Activated CD4-positive, alpha-beta T cell treated with anti-CD3 and anti-CD28 coated beads, Interleukin-2, amount 10 ng/mL, durations not matched to agents 24 days and 14 days (primary cell): ENCODE data around the gene HNRNPM. TPM values are rescaled to one million over a fixed set of nuclear protein-coding genes. Genes with fewer than 3 reads are reported as not detected.

Source experiments
- DNase-seq: peaks from one replicate; pipeline ENCODE4 v3.0.0; 2022
- H3K27ac Mint-ChIP-seq: one replicate; pipeline ENCODE4 v1.8.0; 2022; ENCODE audit warnings: mild to moderate bottlenecking, mixed read lengths
- H3K27me3 Mint-ChIP-seq: one replicate; pipeline ENCODE4 v1.8.0; 2022; ENCODE audit warnings: mixed read lengths
- H3K36me3 Mint-ChIP-seq: one replicate; pipeline ENCODE4 v1.8.0; 2022; ENCODE audit warnings: low read depth, mild to moderate bottlenecking, mixed read lengths
- H3K4me1 Mint-ChIP-seq: one replicate; pipeline ENCODE4 v1.8.0; 2021; ENCODE audit warnings: mixed read lengths
- H3K4me3 Mint-ChIP-seq: one replicate; pipeline ENCODE4 v1.8.0; 2022; ENCODE audit warnings: mild to moderate bottlenecking, moderate library complexity, mixed read lengths
- H3K9me3 Mint-ChIP-seq: one replicate; pipeline ENCODE4 v1.8.0; 2021; ENCODE audit warnings: mixed read lengths
- intact Hi-C: fragments of 100-400 bp; cut with micrococcal nuclease; formaldehyde crosslinking; loops from one replicate; pipeline ENCODE4 v1.15.1; 2023
- total RNA-seq: library from RNA; stranded (reverse); gene quantifications from 2 replicates; pipeline ENCODE4 v1.2.3, GENCODE V29; 2022

The HNRNPM gene
- total RNA-seq, 1 donor from 2014 or later = 349 TPM

GRCh38 chr19:8529369-8530006 is 84.7 kb downstream of the HNRNPM start:
- DNase-seq = no peak
- H3K4me1 Mint-ChIP-seq = peaks cover 6% of the 10 kb centered on the region
- no peak overlapping the region for H3K27ac Mint-ChIP-seq
- no peak overlapping the region for H3K4me3 Mint-ChIP-seq
- intact Hi-C loops = no loop called here
- peaks cover 54% of the 10 kb centered on the region for H3K36me3 Mint-ChIP-seq
- no peaks in the 10 kb centered on the region for H3K27me3 Mint-ChIP-seq
- no peaks in the 10 kb centered on the region for H3K9me3 Mint-ChIP-seq

GRCh38 chr19:8530061-8530679 is 85.4 kb downstream of the HNRNPM start:
- intact Hi-C loops = no loop called here
- Mint-ChIP-seq H3K4me3 (no peak overlapping the region), H3K27me3 (no peaks in the 10 kb centered on the region), H3K27ac (no peak overlapping the region), H3K4me1 (peaks cover 6% of the 10 kb centered on the region), H3K36me3 (peaks cover 56% of the 10 kb centered on the region), H3K9me3 (no peaks in the 10 kb centered on the region)
- DNase-seq = no peak

- no peak overlapping the region for H3K4me3 Mint-ChIP-seq
- peaks cover 6% of the 10 kb centered on the region for H3K4me1 Mint-ChIP-seq
- no peak overlapping the region for H3K27ac Mint-ChIP-seq
- no peak for DNase-seq
- H3K36me3 Mint-ChIP-seq = peaks cover 66% of the 10 kb centered on the region
- no peaks in the 10 kb centered on the region for H3K27me3 Mint-ChIP-seq
- H3K9me3 Mint-ChIP-seq = no peaks in the 10 kb centered on the region
- intact Hi-C loops = no loop called here
Measured at GRCh38 chr19:8531470-8531869, 86.7 kb downstream of the HNRNPM start.

GRCh38 chr19:8532225-8532624 is 87.5 kb downstream of the HNRNPM start:
- DNase-seq = no peak

GRCh38 chr19:8536282-8536681 is 91.5 kb downstream of the HNRNPM start:
- H3K9me3 Mint-ChIP-seq = no peaks in the 10 kb centered on the region
- H3K4me3 Mint-ChIP-seq = no peak overlapping the region
- no peak for DNase-seq
- H3K27me3 Mint-ChIP-seq = no peaks in the 10 kb centered on the region
- intact Hi-C loops = no loop called here
- H3K36me3 Mint-ChIP-seq = peaks cover 49% of the 10 kb centered on the region
- H3K27ac Mint-ChIP-seq = no peak overlapping the region
- no peaks in the 10 kb centered on the region for H3K4me1 Mint-ChIP-seq

More at GRCh38 chr19:8532225-8532624, 87.5 kb downstream of the HNRNPM start:
- intact Hi-C loops = no loop called here
- Mint-ChIP-seq H3K36me3 (peaks cover 67% of the 10 kb centered on the region), H3K27ac (no peak overlapping the region), H3K9me3 (no peaks in the 10 kb centered on the region), H3K4me1 (peaks cover 3% of the 10 kb centered on the region), H3K4me3 (no peak overlapping the region), H3K27me3 (no peaks in the 10 kb centered on the region)

GRCh38 chr19:8537099-8537498 is 92.3 kb downstream of the HNRNPM start:
- Mint-ChIP-seq H3K4me1 (no peaks in the 10 kb centered on the region), H3K36me3 (peaks cover 47% of the 10 kb centered on the region), H3K27ac (no peak overlapping the region)

More at GRCh38 chr19:8537099-8537498, 92.3 kb downstream of the HNRNPM start:
- H3K4me3 Mint-ChIP-seq = no peak overlapping the region
- H3K27me3 Mint-ChIP-seq = no peaks in the 10 kb centered on the region
- no peak for DNase-seq
- intact Hi-C loops = no loop called here
- H3K9me3 Mint-ChIP-seq = no peaks in the 10 kb centered on the region

Other genes with a start within 250 kb of the HNRNPM start
- 30.3 and 30.6 TPM in 2 replicates for gene CERS4, start 235.6 kb upstream of the HNRNPM start, total RNA-seq
- 110 and 113 TPM in 2 replicates for gene CD320, start 136.6 kb upstream of the HNRNPM start, total RNA-seq
- 52.9 and 54.3 TPM in 2 replicates for gene NDUFA7, start 123.6 kb upstream of the HNRNPM start, total RNA-seq
- gene RPS28, start 123.5 kb upstream of the HNRNPM start, total RNA-seq = 2,054 and 2,121 TPM in 2 replicates
- gene KANK3, start 101.7 kb upstream of the HNRNPM start, total RNA-seq = 0.85 and 1.5 TPM in 2 replicates
- gene ANGPTL4, start 80.8 kb upstream of the HNRNPM start, total RNA-seq = 4.0 and 4.1 TPM in 2 replicates
- gene RAB11B, start 54.6 kb upstream of the HNRNPM start, total RNA-seq = 69.4 and 74.0 TPM in 2 replicates
- gene MARCHF2, start 31.7 kb upstream of the HNRNPM start, total RNA-seq = 7.9 and 8.8 TPM in 2 replicates
- gene PRAM1, start 57.7 kb downstream of the HNRNPM start, total RNA-seq = 0.33 and 0.38 TPM in 2 replicates
- gene ZNF414, start 69.2 kb downstream of the HNRNPM start, total RNA-seq = 18.1 and 25.6 TPM in 2 replicates
- 33.0 and 37.9 TPM in 2 replicates for gene MYO1F, start 132.5 kb downstream of the HNRNPM start, total RNA-seq
- 2.4 and 2.5 TPM in 2 replicates for gene ADAMTS10, start 165.7 kb downstream of the HNRNPM start, total RNA-seq
- not detected in 2 replicates for gene NFILZ, start 185.7 kb downstream of the HNRNPM start, total RNA-seq